Measurements from ENCODE around the gene GCDH.

GCDH gene

DNA sequence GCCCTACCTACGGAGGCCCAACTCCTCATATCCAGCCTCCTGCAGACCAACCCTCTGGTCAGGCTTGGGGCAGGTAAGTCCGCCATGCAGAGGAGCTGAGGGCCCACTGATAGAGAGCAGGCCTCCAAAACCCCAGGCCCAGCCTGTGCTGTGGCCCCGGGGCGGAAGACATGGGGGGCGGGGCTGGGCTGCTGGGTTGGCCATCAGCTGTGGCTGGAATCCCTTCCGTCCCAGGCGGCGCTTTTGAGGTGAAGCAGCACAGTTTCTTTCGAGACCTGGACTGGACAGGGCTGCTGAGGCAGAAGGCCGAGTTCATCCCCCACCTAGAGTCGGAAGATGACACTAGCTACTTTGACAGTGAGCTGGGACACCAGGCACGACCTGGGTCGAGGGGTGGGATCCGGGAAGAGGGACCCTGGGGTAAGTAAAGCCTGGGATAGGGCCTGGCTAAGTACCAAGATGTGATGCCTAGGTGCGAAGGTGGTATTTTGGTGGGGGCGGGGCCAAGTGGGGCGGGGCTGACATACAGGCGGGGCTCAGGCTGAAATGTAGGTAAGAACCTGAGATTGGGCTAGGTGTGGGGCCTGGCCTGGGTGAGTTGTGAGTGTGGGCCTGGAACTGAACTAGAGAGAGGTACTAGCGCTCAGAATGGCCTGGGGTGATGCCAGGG lies 25.1 kb upstream of the GCDH start:
- H3K27ac Mint-ChIP-seq = no peak overlapping the region
- H3K4me3 Mint-ChIP-seq = no peak overlapping the region
- peaks cover 36% of the 10 kb centered on the region for H3K27me3 Mint-ChIP-seq
- peaks cover 15% of the 10 kb centered on the region for H3K4me1 Mint-ChIP-seq
- CTCF ChIA-PET = no interaction called here
- H3K36me3 Mint-ChIP-seq = no peaks in the 10 kb centered on the region
- DNase-seq = no peak
- no peaks in the 10 kb centered on the region for H3K9me3 Mint-ChIP-seq

DNA sequence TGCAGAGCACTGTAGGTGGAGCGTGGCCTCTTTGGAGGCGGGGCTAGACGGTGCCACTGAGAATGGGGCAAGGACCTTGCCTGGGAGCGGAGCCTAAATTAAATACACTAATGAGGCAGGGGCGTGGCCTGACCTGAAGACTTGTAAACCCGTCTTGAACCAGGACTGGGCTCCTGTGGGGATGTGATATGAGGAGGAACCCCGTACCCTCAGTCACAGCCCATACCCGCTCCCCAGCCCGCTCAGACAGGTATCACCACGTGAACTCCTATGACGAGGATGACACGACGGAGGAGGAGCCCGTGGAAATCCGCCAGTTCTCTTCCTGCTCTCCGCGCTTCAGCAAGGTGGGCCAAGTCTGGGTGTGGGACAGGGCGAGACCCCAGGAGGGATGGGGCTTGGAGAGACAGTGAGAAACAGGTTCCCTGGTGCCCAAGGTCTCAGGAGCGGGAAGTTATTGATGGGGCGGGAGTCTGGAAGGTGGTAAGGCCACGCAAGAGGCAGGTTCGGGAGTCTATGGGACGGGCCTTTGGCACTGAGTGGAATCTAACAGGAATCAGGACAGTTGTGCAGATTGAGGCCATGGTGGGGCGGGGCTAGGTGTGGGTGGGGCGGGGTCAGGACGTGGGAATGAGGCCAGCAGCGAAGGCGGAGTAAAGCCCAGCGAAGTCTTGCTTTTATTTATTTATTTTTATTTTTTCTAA lies 24.4 kb upstream of the GCDH start:
- no peak for DNase-seq
- CTCF ChIA-PET = no interaction called here
- Mint-ChIP-seq H3K36me3 (no peaks in the 10 kb centered on the region), H3K27me3 (peaks cover 31% of the 10 kb centered on the region), H3K4me1 (peaks cover 15% of the 10 kb centered on the region), H3K27ac (peak overlapping the region; percentile 9), H3K9me3 (no peaks in the 10 kb centered on the region), H3K4me3 (peak overlapping the region; percentile 64)

DNA sequence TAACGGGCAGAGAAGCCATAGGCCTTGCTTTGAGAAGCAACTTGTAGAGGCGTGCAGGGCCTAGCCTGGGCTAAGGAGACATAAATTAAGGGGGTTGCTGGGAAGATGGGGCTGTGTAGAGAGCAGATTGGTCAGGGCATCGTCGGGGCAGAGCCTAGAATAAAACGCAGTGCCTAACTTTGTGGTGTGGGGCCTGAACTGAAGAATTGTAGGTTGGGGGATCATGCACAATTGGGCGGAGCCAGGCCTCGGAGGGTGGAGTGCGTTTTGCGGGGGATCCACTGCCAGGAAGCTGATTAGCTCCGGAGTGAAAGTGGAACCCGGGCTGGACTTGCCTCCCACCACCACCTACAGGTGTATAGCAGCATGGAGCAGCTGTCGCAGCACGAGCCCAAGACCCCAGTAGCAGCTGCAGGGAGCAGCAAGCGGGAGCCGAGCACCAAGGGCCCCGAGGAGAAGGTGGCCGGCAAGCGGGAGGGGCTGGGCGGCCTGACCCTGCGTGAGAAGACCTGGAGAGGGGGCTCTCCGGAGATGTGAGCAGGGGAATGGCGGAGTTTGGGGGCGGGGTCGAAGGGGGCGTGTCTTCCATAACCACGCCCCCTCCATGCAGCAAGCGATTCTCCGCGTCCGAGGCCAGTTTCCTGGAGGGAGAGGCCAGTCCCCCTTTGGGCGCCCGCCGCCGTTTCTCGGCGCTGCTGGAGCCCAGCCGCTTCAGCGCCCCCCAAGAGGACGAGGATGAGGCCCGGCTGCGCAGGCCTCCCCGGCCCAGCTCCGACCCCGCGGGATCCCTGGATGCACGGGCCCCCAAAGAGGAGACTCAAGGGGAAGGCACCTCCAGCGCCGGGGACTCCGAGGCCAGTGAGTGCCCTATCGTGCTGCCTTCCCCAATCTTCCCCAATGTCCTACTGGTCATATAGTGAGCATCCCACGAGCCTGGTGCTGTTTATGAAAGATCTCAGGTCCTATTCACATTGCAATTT lies 23.6 kb upstream of the GCDH start:
- Mint-ChIP-seq H3K27ac (peak overlapping the region; percentile 74), H3K4me3 (peak overlapping the region; percentile 64), H3K4me1 (peaks cover 20% of the 10 kb centered on the region), H3K9me3 (peaks cover 5% of the 10 kb centered on the region), H3K27me3 (peaks cover 29% of the 10 kb centered on the region), H3K36me3 (peaks cover 6% of the 10 kb centered on the region)
- peak; percentile 81 for DNase-seq
- CTCF ChIA-PET = interaction anchor here (0.6 to 1.0 kb wide), 2 partner anchors 10 to 14 kb away, joined by 3 read pairs; partner anchors contain the start of gene DNASE2

DNA sequence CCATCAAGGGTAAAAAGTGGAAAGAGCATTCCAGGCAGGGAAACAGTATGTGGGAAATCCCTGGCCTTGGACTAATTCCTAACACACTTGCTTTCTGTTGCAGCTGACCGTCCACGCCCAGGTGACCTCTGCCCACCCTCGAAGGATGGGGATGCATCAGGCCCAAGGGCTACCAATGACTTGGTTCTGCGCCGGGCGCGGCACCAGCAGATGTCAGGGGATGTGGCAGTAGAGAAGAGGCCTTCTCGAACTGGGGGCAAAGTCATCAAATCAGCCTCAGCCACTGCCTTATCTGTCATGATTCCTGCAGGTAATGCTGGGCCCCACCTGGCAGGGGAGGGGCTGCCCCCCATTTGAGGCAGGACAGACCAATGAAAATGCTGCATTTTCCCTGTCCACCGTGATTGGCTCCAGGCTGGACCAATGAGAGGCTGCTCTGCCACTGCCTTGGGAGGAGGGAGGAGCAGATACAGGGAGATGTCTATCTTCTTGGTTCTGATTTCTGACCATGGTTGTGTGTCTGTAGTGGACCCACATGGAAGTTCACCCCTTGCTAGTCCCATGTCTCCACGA lies 22.3 kb upstream of the GCDH start:
- peaks cover 9% of the 10 kb centered on the region for H3K9me3 Mint-ChIP-seq
- no peak overlapping the region for H3K4me3 Mint-ChIP-seq
- peaks cover 24% of the 10 kb centered on the region for H3K27me3 Mint-ChIP-seq
- CTCF ChIA-PET = interaction anchor here (1.0 kb wide), 1 partner anchor 11 kb away, joined by 3 read pairs; no protein-coding TSS in a partner anchor
- H3K36me3 Mint-ChIP-seq = peaks cover 14% of the 10 kb centered on the region
- peaks cover 24% of the 10 kb centered on the region for H3K4me1 Mint-ChIP-seq
- no peak overlapping the region for H3K27ac Mint-ChIP-seq
- no peak for DNase-seq

DNA sequence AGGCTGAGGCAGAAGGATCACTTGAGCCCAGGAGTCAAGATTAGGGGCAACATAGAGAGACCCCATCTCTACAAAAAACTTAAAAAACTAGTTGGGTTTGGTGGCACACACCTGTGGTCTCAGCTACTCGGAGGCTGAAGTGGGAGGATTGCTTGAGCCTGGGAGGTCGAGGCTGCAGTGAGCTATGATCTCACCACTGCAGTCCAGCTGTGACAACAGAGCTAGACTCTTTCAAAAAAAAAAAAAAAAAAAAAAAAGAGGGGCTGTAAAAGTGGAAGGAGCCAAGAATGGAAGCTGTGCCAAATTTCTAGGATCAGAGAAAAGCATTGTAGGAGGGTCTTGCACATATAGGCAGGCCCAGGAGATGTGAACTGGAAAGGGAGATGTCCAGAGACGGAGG lies 19.3 kb upstream of the GCDH start:
- CTCF ChIA-PET = interaction anchor here (1.1 kb wide), 1 partner anchor 111 kb away, joined by 3 read pairs; no protein-coding TSS in a partner anchor
- H3K27ac Mint-ChIP-seq = no peak overlapping the region
- H3K9me3 Mint-ChIP-seq = peaks cover 9% of the 10 kb centered on the region
- H3K27me3 Mint-ChIP-seq = peaks cover 5% of the 10 kb centered on the region
- no peak for DNase-seq
- H3K4me1 Mint-ChIP-seq = peaks cover 21% of the 10 kb centered on the region
- no peak overlapping the region for H3K4me3 Mint-ChIP-seq
- peaks cover 24% of the 10 kb centered on the region for H3K36me3 Mint-ChIP-seq

DNA sequence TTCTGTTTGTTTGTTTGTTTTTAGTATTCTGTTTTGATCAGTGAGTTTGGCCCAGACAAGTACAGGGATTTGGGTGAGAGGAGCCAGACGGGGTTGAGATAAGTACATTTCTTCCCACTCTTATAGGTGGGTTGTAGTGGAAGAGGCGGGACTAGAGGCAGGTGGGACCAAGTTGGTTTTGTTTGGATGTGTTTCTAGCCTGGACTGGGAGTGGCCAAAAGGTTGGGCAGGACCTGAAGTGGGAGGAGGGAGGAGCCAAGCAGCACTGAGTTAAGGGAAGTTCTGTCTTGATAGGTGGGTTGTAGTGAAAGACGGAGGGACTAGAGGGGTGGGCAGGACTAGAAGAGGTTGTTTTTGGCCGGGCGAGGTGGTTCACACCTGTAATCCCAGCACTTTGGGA lies 18.7 kb upstream of the GCDH start:
- peaks cover 16% of the 10 kb centered on the region for H3K4me1 Mint-ChIP-seq
- H3K9me3 Mint-ChIP-seq = peaks cover 9% of the 10 kb centered on the region
- peaks cover 5% of the 10 kb centered on the region for H3K27me3 Mint-ChIP-seq
- H3K36me3 Mint-ChIP-seq = peaks cover 26% of the 10 kb centered on the region
- CTCF ChIA-PET = interaction anchor here (1.1 kb wide), 1 partner anchor 112 kb away, joined by 3 read pairs; no protein-coding TSS in a partner anchor
- DNase-seq = no peak
- no peak overlapping the region for H3K4me3 Mint-ChIP-seq
- no peak overlapping the region for H3K27ac Mint-ChIP-seq

DNA sequence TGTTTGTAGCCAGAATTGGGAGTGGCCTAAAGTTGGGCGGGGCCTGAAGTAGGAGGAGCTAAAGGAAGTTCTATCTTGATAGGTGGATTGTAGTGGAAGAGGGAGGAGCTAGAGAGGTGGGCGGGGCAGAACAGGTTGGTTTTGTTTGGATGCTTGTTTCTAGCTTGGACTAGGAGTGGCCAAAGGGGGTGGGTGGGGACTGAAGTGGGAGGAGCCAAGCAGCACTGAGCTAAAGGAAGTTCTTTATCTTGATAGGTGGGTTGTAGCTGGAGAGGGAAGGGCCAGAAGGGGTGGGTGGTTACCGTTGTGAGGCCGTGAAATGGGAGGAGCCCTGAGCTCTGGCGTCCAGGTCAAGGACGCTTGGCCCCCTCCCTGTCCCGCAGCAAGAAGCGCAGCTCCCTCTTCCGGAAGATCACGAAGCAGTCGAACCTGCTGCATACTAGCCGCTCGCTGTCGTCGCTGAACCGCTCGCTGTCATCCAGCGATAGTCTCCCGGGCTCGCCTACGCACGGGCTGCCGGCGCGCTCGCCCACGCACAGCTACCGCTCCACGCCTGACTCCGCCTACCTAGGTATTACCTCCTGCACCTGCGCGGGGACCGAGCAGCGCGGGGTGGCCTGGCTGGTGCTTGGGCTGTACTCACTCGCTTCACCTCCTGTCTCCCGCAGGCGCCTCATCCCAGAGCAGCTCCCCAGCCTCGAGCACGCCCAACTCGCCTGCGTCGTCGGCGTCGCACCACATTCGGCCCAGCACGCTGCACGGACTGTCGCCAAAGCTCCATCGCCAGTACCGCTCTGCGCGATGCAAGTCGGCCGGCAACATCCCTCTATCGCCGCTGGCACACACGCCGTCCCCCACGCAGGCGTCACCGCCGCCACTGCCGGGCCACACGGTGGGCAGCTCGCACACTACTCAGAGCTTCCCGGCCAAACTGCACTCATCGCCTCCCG lies 17.7 kb upstream of the GCDH start:
- Mint-ChIP-seq H3K9me3 (peaks cover 9% of the 10 kb centered on the region), H3K27ac (peak overlapping the region; percentile 67), H3K4me3 (peak overlapping the region; percentile 40), H3K27me3 (peaks cover 5% of the 10 kb centered on the region), H3K4me1 (peaks cover 10% of the 10 kb centered on the region), H3K36me3 (peaks cover 29% of the 10 kb centered on the region)
- CTCF ChIA-PET = interaction anchor here (0.6 to 1.4 kb wide), 4 partner anchors 25 to 113 kb away, joined by 3 to 5 read pairs (median 3); no protein-coding TSS in a partner anchor
- peak; percentile 85 for DNase-seq

DNA sequence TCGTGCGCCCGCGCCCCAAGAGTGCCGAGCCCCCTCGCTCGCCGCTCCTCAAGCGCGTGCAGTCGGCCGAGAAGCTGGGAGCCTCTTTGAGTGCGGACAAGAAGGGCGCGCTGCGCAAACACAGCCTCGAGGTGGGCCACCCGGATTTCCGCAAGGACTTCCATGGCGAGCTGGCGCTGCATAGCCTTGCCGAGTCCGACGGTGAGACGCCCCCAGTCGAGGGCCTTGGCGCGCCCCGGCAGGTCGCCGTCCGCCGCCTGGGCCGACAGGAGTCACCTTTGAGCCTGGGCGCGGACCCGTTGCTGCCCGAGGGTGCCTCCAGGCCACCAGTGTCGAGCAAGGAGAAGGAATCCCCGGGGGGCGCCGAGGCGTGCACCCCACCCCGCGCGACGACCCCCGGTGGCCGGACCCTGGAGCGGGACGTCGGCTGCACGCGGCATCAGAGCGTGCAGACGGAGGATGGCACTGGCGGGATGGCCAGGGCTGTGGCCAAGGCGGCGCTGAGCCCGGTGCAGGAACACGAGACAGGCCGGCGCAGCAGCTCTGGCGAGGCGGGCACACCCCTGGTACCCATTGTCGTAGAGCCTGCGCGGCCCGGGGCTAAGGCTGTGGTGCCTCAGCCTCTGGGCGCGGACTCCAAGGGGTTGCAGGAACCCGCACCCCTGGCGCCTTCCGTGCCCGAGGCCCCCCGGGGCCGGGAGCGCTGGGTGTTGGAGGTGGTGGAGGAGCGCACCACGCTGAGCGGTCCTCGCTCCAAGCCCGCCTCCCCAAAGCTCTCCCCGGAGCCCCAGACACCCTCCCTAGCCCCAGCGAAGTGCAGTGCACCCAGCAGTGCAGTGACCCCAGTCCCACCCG lies 16.8 kb upstream of the GCDH start:
- H3K9me3 Mint-ChIP-seq = peaks cover 9% of the 10 kb centered on the region
- H3K4me3 Mint-ChIP-seq = no peak overlapping the region
- peaks cover 33% of the 10 kb centered on the region for H3K36me3 Mint-ChIP-seq
- H3K27ac Mint-ChIP-seq = no peak overlapping the region
- CTCF ChIA-PET = interaction anchor here (1.4 kb wide), 1 partner anchor 26 kb away, joined by 5 read pairs; no protein-coding TSS in a partner anchor
- DNase-seq = no peak
- peaks cover 3% of the 10 kb centered on the region for H3K27me3 Mint-ChIP-seq
- H3K4me1 Mint-ChIP-seq = peaks cover 13% of the 10 kb centered on the region

DNA sequence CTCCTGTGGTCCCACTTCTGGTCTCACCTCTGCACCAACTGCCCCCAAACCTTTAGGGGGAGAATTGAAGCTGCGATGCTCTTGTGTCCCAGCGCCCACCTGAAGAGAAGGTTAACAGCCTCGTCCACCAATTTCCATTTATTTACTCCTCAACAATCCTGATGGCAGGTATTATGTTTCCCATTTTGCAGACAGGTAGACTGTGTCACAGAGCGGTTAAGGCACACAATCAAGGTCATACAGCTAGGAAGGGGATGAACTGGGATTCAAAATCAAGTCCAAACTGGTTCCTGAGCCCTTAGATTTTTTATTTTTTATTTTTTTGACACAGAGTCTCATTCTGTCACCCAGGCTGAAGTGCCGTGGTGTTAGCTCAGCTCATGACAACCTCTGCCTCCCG lies 15.9 kb upstream of the GCDH start:
- no peak overlapping the region for H3K4me3 Mint-ChIP-seq
- CTCF ChIA-PET = no interaction called here

DNA sequence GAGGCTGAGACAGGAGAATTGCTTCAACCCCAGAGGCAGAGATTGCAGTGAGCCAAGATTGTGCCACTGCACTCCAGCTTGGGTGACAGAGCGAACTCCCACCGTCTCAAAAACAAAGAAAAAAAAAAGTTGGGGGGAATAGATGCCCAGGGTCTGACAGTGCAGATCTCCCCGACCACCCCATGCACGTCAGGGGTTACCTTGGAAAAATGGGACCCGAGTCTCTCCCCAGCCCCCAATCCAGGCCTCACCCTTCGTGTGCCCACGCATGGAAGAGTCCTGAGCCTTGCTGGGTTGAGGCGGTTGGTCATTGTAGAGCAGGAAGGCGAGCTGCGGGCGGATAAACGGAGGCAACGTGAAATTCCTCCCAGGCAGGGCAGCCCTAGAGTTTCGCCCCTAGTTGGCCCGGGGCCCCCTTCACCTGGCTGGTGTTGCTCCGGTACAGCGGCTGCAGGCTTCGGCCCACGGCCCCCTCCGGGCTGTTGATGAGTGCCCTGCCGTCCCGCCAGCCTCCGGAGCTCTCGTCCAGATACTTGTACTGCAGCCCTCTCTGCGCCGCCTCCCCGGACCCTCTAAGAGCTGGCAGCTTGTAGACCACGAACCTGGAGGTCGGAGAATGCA lies 10.3 kb upstream of the GCDH start:
- CTCF ChIA-PET = interaction anchor here (1.0 to 9.4 kb wide), 6 partner anchors 10 to 114 kb away, joined by 3 to 87 read pairs (median 3); partner anchors contain the start of gene GCDH
- Mint-ChIP-seq H3K27ac (peak overlapping the region; percentile 90), H3K9me3 (peaks cover 12% of the 10 kb centered on the region), H3K4me1 (peaks cover 40% of the 10 kb centered on the region), H3K27me3 (peaks cover 9% of the 10 kb centered on the region), H3K4me3 (peak overlapping the region; percentile 90), H3K36me3 (peaks cover 14% of the 10 kb centered on the region)
- peak; percentile 37 for DNase-seq

More for the DNA sequence above, 15.9 kb upstream of the GCDH start:
- no peak for DNase-seq
- Mint-ChIP-seq H3K36me3 (peaks cover 33% of the 10 kb centered on the region), H3K27ac (no peak overlapping the region), H3K27me3 (no peaks in the 10 kb centered on the region), H3K9me3 (peaks cover 9% of the 10 kb centered on the region), H3K4me1 (peaks cover 20% of the 10 kb centered on the region)

DNA sequence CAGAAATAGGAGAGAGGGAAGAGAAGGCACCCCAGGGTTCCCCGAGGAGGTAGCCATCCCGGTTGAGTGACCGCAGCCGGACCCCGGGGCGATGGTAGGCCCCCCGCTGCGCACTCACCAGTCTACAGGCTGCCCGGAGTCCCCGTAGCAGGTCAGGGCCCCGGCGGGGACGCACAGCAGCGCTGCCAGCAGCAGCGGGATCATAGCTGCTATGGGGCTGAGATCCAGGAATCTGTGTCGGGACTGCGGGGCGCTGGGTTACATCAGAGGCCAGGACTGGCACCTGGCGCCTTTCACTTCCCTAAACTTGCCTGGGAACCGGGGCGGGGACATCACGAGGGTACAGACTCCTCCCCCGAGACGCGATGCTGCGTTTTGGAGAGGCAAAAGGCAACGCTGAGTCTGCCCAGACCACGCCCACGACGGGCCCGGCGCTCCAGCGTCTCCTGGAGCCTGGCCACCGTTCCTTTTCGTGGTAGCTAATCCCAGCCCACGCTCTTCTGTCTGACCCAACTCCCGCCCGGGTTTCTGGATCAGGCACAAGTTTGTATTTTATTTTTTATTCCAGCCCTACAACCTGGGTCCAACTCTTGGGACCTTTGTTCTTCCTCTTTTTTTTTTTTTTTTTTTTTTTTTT lies 9.7 kb upstream of the GCDH start, which contains the start of gene DNASE2:
DNASE2 (minus strand) TSS at position 278 of the 637 bp plus-strand sequence; CDS start at position 204, 74 bp downstream.
- peaks cover 12% of the 10 kb centered on the region for H3K9me3 Mint-ChIP-seq
- H3K4me3 Mint-ChIP-seq = peak within 1 kb of the TSS; percentile 90
- peak; percentile 97 for DNase-seq
- CTCF ChIA-PET = interaction anchor here (0.6 to 9.4 kb wide), 7 partner anchors 9 to 115 kb away, joined by 3 to 87 read pairs (median 3); partner anchors contain the start of gene GCDH
- H3K4me1 Mint-ChIP-seq = peaks cover 42% of the 10 kb centered on the region
- H3K36me3 Mint-ChIP-seq = peaks cover 14% of the 10 kb centered on the region
- peak within 1 kb of the TSS; percentile 90 for H3K27ac Mint-ChIP-seq
- H3K27me3 Mint-ChIP-seq = peaks cover 9% of the 10 kb centered on the region
